ENCODE results near the gene TMEM203.
A peak's percentile ranks its signal among the peaks of the same experiment; 100 is the strongest.

TMEM203 gene

DNA sequence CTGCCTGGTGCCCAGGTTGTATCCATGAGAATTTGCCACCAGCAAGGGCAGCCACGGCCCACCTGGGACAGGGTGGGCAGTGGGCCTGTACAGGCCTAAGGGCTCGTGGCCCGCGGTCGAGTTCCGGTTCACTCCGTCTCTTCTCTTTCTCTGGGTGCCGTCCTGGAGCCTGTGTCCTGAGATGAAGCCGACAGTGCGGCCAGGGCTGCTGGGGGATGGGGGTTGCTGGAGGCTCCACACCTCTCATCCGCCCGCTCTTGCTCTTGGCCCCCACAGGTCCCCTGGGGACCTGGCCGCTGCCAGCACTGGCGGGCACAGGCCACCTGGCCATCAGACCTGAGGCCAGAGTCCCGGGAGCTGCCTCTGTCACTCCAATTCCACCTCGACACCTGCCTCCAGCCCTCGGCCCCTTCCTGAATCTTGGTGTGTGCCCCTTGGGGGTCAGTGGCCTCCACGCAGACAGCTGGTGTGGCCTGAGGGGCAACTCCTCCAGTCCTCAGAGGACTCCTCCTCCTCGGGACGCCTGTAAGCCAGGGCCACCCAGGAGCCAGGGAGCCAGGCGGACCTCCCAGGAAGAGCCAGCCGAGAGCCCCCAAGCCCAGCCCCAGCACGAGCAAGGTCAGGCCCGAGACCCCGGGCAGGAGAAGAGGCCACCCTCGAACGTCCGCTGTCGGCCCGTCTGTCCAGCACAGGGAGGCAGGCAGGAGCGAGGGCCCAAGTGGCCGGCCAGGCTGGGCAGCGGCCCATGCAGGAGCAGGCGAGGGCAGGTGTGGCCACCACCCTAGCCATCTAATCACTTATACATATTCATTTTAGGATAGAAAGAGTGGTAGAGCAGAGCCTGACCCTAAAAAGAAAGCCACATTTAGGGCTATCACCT lies 40.8 kb downstream of the TMEM203 start:
- no peak for DNase-seq (ENCODE audit: low read depth)

DNA sequence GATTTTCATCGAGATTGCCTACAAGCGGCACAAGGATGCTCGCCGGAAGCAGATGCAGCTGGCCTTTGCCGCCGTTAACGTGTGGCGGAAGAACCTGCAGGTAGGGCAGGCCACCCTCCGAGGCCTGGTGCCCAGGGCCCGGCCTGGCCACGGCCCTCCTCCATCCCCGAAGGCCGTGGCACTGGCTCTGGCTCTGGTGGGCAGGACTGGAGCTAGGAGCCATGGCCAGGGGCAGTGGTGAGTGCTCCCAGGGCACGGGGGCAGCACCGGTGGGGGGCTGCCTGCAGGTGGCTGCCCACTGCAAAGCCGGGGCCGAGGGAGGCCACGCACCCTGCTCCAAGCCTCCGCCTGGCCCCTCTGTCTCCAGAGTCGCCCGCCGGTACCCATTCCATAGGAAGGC lies 41.6 kb downstream of the TMEM203 start:
- DNase-seq (ENCODE audit: low read depth): no peak

DNA sequence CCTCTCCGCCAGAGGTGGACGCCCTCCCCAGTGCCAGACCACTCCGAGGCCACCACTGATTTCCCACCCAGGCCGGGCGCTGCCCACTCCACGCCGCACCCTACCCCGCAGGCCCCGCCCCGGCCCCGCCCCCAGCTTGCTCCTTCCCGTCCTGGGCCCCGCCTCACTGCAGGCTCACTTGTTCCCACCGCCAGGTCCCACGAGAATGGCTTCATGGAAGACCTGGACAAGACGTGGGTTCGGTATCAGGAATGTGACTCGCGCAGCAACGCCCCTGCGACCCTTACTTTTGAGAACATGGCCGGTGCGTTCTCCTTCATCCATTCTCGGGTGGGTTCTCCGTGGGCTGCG lies 42.1 kb downstream of the TMEM203 start:
- no peak for DNase-seq (ENCODE audit: low read depth)

DNA sequence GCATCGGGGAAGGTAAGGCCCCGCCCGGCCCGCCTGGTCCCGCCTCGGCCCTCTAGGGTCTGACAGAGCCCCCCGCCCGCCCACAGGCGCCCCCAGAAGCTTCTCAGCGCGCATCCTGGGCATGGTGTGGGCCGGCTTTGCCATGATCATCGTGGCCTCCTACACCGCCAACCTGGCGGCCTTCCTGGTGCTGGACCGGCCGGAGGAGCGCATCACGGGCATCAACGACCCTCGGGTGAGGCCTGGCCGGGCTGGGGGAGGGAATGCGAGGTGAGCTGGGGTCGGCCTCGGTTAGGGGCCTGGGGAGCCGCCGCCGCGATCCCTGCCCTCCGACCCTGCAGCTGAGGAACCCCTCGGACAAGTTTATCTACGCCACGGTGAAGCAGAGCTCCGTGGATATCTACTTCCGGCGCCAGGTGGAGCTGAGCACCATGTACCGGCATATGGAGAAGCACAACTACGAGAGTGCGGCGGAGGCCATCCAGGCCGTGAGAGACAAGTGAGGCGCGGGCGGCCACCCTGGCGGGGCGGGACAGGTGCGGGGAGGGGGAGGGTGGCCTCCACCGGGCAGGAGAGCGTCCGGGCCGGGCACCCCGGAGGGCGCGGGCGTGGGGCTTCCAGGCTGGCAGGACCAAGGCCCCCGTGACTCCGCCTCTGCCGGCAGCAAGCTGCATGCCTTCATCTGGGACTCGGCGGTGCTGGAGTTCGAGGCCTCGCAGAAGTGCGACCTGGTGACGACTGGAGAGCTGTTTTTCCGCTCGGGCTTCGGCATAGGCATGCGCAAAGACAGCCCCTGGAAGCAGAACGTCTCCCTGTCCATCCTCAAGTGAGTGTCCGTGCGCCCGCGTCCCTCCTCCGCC lies 42.7 kb downstream of the TMEM203 start:
- DNase-seq (ENCODE audit: low read depth): no peak

DNA sequence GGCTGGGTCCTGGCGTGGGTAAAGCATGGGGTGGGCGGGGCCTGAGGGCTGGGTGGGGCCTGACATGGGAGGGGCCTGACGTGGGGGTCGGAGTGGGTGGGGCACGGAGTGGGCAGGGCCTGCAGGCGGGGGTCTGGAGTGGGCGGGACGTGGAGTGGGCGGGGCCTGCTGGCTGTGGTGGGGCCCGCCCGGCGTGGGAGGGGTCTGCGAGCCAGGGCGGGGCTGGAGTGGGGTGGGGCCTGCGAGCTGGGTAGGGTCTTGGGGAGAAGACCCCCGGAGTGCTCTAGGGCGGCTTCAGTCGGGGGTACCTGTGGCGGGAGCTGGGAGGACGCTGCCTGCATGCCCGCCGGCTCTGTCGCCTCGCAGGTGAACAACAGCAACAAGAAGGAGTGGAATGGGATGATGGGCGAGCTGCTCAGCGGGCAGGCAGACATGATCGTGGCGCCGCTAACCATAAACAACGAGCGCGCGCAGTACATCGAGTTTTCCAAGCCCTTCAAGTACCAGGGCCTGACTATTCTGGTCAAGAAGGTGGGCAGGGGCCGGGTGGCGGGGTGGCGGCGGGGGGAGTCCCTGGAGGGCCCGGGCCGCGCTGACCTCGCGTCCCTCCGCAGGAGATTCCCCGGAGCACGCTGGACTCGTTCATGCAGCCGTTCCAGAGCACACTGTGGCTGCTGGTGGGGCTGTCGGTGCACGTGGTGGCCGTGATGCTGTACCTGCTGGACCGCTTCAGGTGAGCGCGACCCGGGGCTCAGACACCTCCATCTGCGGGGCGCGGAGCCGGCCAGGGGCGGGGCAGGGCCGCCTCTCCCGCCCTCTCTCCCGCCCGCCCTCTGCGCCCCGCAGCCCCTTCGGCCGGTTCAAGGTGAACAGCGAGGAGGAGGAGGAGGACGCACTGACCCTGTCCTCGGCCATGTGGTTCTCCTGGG lies 43.6 kb downstream of the TMEM203 start:
- no peak for DNase-seq (ENCODE audit: low read depth)

DNA sequence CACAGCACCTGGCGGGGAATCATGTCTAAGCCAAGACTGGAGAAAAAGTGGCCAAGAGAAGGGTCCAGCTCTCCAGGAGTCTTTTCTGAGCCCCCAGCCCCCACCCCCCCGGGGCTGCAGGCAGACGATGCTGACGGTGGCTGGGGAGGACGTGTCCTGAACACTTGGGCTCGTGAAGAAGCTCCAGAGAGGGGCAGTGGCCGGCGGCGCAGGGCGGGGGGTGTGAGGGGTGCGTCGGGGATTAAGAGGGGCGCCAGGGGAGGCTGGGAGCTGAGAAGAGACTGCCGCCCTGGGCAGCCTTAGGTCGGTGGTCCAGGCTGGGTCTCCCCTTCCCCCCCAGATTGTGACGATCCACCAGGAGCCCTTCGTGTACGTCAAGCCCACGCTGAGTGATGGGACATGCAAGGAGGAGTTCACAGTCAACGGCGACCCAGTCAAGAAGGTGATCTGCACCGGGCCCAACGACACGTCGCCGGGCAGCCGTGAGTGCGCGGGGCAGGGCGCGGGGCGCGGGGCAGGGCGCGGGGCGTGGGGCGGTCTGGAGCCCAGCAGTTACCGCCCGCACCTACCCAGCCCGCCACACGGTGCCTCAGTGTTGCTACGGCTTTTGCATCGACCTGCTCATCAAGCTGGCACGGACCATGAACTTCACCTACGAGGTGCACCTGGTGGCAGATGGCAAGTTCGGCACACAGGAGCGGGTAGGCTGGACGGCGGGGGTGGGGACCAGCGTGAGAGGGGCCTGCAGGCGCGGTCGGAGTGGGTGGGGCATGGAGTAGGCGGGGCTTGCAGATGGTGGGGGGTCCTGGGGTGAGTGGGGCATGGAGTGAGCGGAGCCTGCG lies 44.5 kb downstream of the TMEM203 start:
- DNase-seq (ENCODE audit: low read depth): no peak

DNA sequence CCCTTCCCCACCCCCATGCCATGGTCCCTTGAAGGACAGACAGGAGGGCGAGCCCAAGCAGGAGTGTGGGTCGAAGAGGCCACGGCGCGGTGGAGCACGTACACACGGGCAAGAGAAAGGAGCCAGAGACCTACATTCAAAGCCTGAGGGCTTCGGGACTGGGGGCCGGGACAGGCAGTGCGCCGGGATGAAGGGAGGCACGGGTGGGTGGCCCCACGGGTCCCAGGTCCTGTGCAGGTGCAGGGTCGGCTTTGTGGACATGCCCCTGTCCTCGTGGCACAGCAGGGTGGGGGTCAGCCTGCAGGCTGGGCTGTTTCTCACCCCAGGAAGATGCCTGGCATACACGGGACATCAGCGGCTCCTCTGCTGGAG lies 45.4 kb downstream of the TMEM203 start:
- DNase-seq (ENCODE audit: low read depth): no peak

DNA sequence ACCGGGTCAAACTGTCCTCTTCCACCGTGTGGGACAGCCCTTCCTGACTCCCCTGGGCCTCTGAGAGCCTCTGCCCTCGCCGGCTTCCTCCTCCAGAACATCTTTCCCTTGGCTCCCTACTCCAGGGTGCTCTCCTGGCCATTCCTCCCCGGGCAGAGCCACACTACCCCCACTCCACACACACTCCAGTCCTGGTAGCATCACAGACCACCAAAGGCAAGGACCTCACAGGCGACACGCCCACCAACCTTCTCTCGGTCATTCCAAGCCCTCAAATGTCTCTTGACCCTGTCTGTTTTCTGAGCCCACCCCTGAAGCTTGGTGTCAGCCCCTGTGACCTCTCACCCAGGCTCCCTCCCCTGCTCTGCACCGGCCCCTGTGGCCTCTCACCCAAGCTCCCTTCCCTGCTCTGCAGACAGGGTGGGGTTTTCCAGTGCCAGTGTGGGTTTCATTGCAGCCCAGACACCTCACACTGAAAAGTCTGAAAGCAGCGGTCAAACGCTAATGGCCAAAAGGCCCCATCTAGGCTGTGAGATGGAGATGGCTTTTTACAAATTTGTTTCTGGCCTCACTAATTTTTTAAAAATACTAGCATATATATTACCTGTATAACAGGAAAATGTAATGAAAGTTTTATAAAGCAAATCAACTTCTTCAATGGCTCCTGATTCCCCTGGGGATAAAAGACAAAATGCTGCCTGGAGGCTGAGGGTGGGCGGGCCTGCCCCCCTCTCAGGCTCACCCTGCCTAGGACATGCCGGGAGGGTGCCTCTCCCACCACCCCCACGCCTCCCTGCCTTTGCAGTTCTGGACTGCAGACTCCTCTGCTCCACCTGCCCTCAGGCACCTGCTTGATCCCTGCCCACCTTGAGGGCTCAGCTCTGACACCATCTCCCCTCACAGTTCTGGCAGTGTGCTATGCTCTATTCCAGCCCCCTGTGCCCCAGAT lies 46.1 kb downstream of the TMEM203 start:
- no peak for DNase-seq (ENCODE audit: low read depth)

DNA sequence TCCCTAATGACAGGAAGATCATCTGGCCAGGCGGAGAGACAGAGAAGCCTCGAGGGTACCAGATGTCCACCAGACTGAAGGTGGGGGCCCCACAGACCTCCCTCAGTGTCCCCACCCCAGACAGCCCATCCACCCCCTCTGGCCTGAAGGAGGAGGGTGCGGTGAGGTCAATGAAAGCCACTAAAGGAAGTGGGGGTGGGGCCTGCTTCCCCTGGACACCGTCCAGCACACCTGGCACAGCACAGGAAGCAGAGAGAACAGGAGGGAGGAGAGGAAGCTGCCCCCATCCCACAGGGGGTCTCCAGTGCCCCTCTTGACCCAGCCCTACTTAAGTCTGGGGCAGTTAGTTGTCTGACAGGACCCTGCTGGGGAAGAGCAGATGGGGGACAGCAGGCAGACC lies 46.8 kb downstream of the TMEM203 start:
- DNase-seq (ENCODE audit: low read depth): no peak

DNA sequence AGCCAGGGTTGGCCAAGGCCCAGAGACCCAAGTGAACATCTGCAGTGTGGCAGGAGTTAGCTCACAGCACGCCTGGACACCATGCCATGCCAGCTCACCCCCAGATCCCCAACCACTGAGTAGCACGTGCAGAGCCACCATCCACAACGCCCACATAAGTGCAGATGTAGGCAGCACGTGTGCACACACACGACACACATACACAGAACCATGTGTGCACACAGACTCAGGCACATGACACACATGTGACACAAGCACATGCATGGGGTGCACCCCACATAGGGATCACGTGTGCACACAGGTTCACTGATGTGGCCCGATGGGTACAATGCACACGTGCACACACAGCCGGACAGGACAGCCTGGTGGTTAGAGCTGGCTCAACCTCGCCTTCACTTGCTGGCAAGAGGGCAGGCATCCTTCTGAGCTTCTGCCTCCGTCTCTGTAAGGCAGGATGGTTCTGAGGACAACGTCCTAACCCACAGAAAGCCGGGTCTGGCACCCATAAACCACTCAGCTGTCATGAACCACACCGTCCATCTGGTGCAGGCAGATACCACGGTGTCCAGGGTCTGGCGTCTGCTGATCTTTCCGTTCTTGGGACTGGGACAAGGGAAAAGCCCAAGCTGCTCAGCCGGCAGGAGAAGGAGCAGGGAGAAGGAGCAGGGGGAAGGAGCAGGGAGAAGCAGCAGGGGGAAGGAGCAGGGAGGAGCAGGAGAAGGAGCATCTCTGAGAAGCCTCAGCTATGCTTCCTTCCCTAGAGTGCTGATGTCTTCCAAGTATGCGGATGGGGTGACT lies 47.6 kb downstream of the TMEM203 start:
- no peak for DNase-seq (ENCODE audit: low read depth)

DNA sequence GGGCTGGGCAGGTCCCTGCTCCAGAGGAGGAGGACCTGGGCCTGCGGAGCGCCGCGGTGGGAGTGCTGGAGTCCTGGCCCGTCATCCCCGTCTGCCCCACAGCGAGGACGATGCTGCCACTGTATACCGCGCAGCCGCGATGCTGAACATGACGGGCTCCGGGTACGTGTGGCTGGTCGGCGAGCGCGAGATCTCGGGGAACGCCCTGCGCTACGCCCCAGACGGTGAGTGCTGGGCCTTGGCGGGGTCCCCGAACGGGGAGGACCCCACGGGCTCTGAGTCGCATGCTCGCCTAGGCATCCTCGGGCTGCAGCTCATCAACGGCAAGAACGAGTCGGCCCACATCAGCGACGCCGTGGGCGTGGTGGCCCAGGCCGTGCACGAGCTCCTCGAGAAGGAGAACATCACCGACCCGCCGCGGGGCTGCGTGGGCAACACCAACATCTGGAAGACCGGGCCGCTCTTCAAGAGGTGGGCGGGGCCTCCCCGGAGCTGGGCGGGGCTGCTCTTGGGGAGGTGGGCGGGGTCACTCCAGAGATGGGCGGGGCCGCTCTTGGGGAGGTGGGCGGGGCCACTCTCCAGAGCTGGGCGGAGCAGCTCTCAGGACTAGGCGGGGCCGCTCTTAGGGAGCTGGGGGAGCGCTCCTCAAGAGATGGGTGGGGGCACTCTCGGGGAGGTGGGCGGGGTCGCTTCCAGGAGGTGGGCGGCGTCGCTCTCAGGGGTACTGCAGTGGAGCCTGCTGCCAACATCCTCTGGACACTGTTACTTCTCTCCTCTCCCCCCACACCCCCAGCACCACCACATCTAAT lies 48.7 kb downstream of the TMEM203 start:
- DNase-seq (ENCODE audit: low read depth): peak; percentile 53
